ENCODE data around the gene RNF149. TPM values are rescaled to one million over a fixed set of nuclear protein-coding genes. Genes with fewer than 3 reads are reported as not detected.

The RNF149 gene
- total RNA-seq, 1 donor from 2014 or later = 47.0 TPM

- H3K36me3 Mint-ChIP-seq = no peaks in the 10 kb centered on the region
- H3K4me1 Mint-ChIP-seq (ENCODE audit: unreplicated experiment) = no peaks in the 10 kb centered on the region
- H3K27ac Mint-ChIP-seq = no peak overlapping the region
- no peaks in the 10 kb centered on the region for H3K27me3 Mint-ChIP-seq
- H3K4me3 Mint-ChIP-seq = no peak overlapping the region
- no peak for DNase-seq (ENCODE audit: extremely low spot score, unreplicated experiment)
- TF ChIP-seq CTCF (conservative IDR thresholded peaks at IDR 0.05) = no peak
- peaks cover 5% of the 10 kb centered on the region for H3K9me3 Mint-ChIP-seq
These were observed 77.3 kb downstream of the RNF149 start for GRCh38 chr2:101231240-101231639.

- H3K36me3 Mint-ChIP-seq = no peaks in the 10 kb centered on the region
- no peaks in the 10 kb centered on the region for H3K4me1 Mint-ChIP-seq (ENCODE audit: unreplicated experiment)
- peaks cover 5% of the 10 kb centered on the region for H3K9me3 Mint-ChIP-seq
- DNase-seq (ENCODE audit: extremely low spot score, unreplicated experiment) = no peak
- no peaks in the 10 kb centered on the region for H3K27me3 Mint-ChIP-seq
- no peak for TF ChIP-seq CTCF (conservative IDR thresholded peaks at IDR 0.05)
- H3K27ac Mint-ChIP-seq = no peak overlapping the region
- no peak overlapping the region for H3K4me3 Mint-ChIP-seq
These were observed 77.9 kb downstream of the RNF149 start for GRCh38 chr2:101230541-101231001.

Small RNAs within 50 kb of the gene (microRNA-seq; reads per million reads assigned to microRNA genes)
- 3.9 reads per million, percentile 13 among the genes with 10 or more reads in this experiment for gene MIR5696

Other genes with a start within 250 kb of the RNF149 start
- 16.1 and 20.1 TPM in 2 replicates for gene TBC1D8, start 157.3 kb downstream of the RNF149 start, total RNA-seq (ENCODE audit: low replicate concordance)
- gene CNOT11, start 55.8 kb downstream of the RNF149 start, total RNA-seq (ENCODE audit: low replicate concordance) = 64.5 and 69.6 TPM in 2 replicates
- gene CREG2, start 78.8 kb upstream of the RNF149 start, total RNA-seq (ENCODE audit: low replicate concordance) = 1.9 and 4.2 TPM in 2 replicates
- 1.1 TPM in 1 of 2 replicates, not detected in the other for gene RFX8, start 166.4 kb upstream of the RNF149 start, total RNA-seq (ENCODE audit: low replicate concordance)